ENCODE data around the gene MRPL49.
"Not testable (repeated sequence)": the region's sequence is repeated elsewhere in the genome, so short reads cannot be mapped to it uniquely, and the experiment has no call there.

The MRPL49 gene

GRCh38 chr11:65165410-65166317 lies 43.5 kb downstream of the MRPL49 start:
- no peak for DNase-seq (ENCODE audit: low read depth)

DNA sequence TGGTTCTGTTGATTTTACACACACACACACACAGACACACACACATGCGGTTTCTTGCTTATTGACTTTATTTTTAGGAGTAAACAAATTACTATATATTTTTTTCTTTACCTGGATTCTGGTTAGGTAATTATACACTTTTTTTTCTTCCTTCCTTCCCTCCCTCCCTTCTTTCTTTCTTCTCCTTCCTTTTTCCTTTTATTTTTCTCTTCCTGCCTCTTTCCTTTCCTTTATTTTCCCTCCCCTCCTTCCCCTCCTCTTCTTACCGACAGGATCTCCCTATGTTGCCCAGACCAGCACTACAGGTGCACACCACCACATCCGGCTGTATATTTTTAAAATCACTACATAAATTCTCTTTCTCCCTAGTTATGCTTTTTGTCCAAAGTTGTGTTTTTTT lies 44.8 kb downstream of the MRPL49 start:
- no peak for DNase-seq (ENCODE audit: low read depth)

GRCh38 chr11:65167656-65168055 lies 45.5 kb downstream of the MRPL49 start:
- no peak for DNase-seq (ENCODE audit: low read depth)

GRCh38 chr11:65169164-65169641 lies 47.1 kb downstream of the MRPL49 start:
- DNase-seq (ENCODE audit: low read depth) = peak; percentile 69

DNA sequence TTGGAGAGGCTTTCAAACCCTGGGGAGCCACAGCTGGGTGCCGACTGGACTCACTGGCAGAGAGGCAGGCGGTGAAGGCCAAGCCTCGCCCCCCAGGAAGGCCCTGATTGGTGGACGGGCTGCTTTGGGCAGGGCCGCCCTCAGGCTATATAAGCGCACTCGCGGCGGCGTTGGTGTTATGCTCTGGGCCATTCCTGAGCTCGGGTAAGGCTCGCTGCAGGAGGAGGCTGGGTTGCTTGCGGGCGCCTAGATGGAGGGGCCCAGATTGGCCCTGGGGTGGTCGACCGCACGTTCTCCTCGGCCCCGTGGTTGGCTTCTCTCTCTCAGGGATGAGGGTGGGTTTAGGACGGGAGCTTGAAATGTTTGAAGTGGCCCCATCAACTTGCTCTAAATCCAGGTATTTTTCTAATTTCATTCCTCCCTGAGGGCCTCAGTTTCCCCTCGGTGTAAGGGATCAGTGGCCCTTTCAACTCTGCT lies 48.0 kb downstream of the MRPL49 start, which contains the start of gene SPDYC:
SPDYC (plus strand) TSS at position 176 of the 477 bp plus-strand sequence. CDS start 1,125 bp downstream, outside the sequence.
- peak; percentile 64 for DNase-seq (ENCODE audit: low read depth)

- no peak for DNase-seq (ENCODE audit: low read depth)
Measured at GRCh38 chr11:65172600-65172999, 50.5 kb downstream of the MRPL49 start.

- not testable (repeated sequence) for DNase-seq (ENCODE audit: low read depth)
Measured at GRCh38 chr11:65174571-65175010, 52.5 kb downstream of the MRPL49 start.

Data from CMK (cell line).